Measurements from ENCODE around the gene IGHMBP2. TPM values are rescaled to one million over a fixed set of nuclear protein-coding genes. Genes with fewer than 3 reads are reported as not detected.

IGHMBP2 gene
- total and polyA plus RNA-seq, 12 donors: 9.0 to 24.3 (median 12.1) TPM

GRCh38 chr11:68891351-68891948, 12.2 kb upstream of the IGHMBP2 start:
- Histone ChIP-seq H3K27me3 (no peaks in the 10 kb centered on the region), H3K4me1 (peaks cover 12 to 25% (median 19%) of the 10 kb centered on the region in 9 donors), H3K9me3 (no peaks in the 10 kb centered on the region), H3K27ac (peak overlapping the region; percentile 59 to 86 (median 84)), H3K36me3 (peaks cover 3 to 61% (median 29%) of the 10 kb centered on the region in 9 donors), H3K4me3 (peak overlapping the region in 5 of 10 donors; percentile 15 to 36 (median 15))
- ATAC-seq (peak in 7 of 8 donors; percentile 5 to 42 (median 10)), DNase-seq (no peak)
- 24 to 41% methylated on average over 17 of the region's 17 CpGs for WGBS, 2 donors
- TF ChIP-seq CTCF (IDR thresholded peaks at IDR 0.05): no peak
- intact Hi-C loops (cut with DNase I): loop anchor here in 4 of 10 donors (2.0 to 10.0 kb wide), 3 partner anchors 49 to 753 kb away; partner anchors contain the start of genes CCND1 (in 2 of the 4) and CPT1A (in 1 of the 4)

GRCh38 chr11:68892576-68892975, 11.1 kb upstream of the IGHMBP2 start:
- peak overlapping the region in 1 of 10 donors; percentile 58 for H3K27ac ChIP-seq
- TF ChIP-seq CTCF (IDR thresholded peaks at IDR 0.05): no peak
- WGBS, 2 donors: 92 to 95% methylated on average over 16 to 20 of the region's 20 CpGs
- peaks cover 12 to 25% (median 19%) of the 10 kb centered on the region in 9 donors for H3K4me1 ChIP-seq
- no peaks in the 10 kb centered on the region for H3K9me3 ChIP-seq
- H3K36me3 ChIP-seq: peaks cover 3 to 72% (median 40%) of the 10 kb centered on the region in 9 donors
- H3K4me3 ChIP-seq: no peak overlapping the region
- intact Hi-C loops (cut with DNase I): loop anchor here in 3 of 10 donors (5.0 to 10.0 kb wide), 2 partner anchors 50 to 752 kb away; partner anchors contain the start of genes CCND1 (in 2 of the 3) and CPT1A (in 1 of the 3)
- ATAC-seq: no peak
- DNase-seq: no peak
- no peaks in the 10 kb centered on the region for H3K27me3 ChIP-seq

- no peaks in the 10 kb centered on the region for H3K9me3 ChIP-seq
- intact Hi-C loops (cut with DNase I): loop anchor here in 3 of 10 donors (5.0 to 10.0 kb wide), 2 partner anchors 51 to 752 kb away; partner anchors contain the start of genes CCND1 (in 2 of the 3) and CPT1A (in 1 of the 3)
- H3K27ac ChIP-seq: no peak overlapping the region
- ATAC-seq: no peak
- H3K4me3 ChIP-seq: no peak overlapping the region
- no peak for DNase-seq
- peaks cover 12 to 25% (median 19%) of the 10 kb centered on the region in 9 donors for H3K4me1 ChIP-seq
- no peaks in the 10 kb centered on the region for H3K27me3 ChIP-seq
- TF ChIP-seq CTCF (IDR thresholded peaks at IDR 0.05): no peak
- WGBS, 2 donors: 85 to 88% methylated on average over 5 of the region's 5 CpGs
- H3K36me3 ChIP-seq: peaks cover 3 to 79% (median 43%) of the 10 kb centered on the region in 9 donors
Observed at GRCh38 chr11:68893282-68893681, 10.4 kb upstream of the IGHMBP2 start.

DNA sequence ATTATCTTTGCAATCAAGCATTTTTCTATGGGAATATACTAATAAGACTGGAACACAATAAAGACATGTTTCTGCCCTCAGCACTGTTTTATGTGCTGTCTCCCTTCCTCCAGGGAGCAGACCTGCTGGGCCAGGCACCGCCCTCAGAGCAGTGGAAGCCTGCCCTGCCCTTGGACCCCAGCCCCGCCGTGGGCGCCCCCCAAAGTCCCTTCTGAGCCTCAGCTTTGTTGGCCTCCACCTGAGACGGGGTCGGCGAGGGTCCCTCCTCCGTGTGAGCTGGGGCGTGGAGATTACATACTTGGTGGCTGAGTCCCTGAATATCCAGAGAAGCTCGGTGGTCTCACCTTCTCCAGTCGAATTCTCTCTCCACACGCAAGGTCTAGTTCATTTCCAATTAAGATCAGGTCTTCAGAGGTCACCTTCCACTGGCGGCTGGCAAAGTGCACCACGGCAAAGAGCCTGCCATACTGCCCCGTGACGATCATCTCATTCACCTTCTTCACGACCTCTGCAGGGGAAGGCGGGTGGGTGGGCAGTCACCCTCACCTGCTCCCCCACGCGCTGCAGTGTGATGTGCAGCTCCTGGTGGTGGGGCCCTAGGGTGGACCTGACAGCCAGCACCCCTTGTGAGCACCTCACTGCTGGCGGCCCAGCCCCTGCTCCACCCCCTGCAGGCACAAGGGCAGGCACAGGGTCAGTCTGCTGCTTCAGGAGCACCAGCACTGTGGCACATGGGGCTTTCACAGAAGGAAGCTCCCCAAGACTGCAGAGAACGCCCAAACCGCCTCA, 7.3 kb upstream of the IGHMBP2 start:
- Histone ChIP-seq H3K9me3 (no peaks in the 10 kb centered on the region), H3K27me3 (no peaks in the 10 kb centered on the region), H3K4me1 (peaks cover 5 to 11% (median 6%) of the 10 kb centered on the region in 9 donors), H3K27ac (peak overlapping the region in 2 of 10 donors; percentile 23 to 67), H3K4me3 (no peak overlapping the region), H3K36me3 (peaks cover 3 to 92% (median 56%) of the 10 kb centered on the region in 9 donors)
- TF ChIP-seq CTCF (IDR thresholded peaks at IDR 0.05): no peak
- intact Hi-C loops (cut with DNase I): loop anchor here in 2 of 10 donors (10.0 kb wide), 1 partner anchor 748 kb away; the partner anchor contains the start of gene CCND1 (in 2 of the 2)
- WGBS, 2 donors: 87 to 91% methylated on average over 23 of the region's 23 CpGs
- DNase-seq: no peak
- peak in 4 of 8 donors; percentile 36 to 62 (median 48) for ATAC-seq
